Upper lobe of left lung (tissue), 6 donors: ENCODE data around the gene CFAP299. TPM values are rescaled to one million over a fixed set of nuclear protein-coding genes. Genes with fewer than 3 reads are reported as not detected.

ENCODE experiments used
- ATAC-seq, 2 donors: fragments of 200-7000 bp; cut with Tn5 transposase; one replicate each; pipeline ENCODE4 v1.9.1; 2022; ENCODE audit warnings: mild to moderate bottlenecking in 2 of 2, moderate library complexity in 2 of 2; ENCODE audit not compliant: low FRiP score in 2 of 2
- DNase-seq, 2 donors: peaks; one replicate each; pipeline ENCODE4 v3.0.0-alpha.2; 2019 to 2020
- H3K27ac ChIP-seq, 4 donors: fragments of 200-600 bp; sonication (generic); one replicate each; pipeline ENCODE4 v1.5.1; 2016 to 2019
- H3K27me3 ChIP-seq, 4 donors: fragments of 200-600 bp; sonication (generic); one replicate each; pipeline ENCODE4 v1.5.1; 2017 to 2019
- H3K36me3 ChIP-seq, 4 donors: fragments of 200-600 bp; sonication (generic); one replicate each; pipeline ENCODE4 v1.5.1; 2016 to 2019
- H3K4me1 ChIP-seq, 4 donors: fragments of 200-600 bp; sonication (generic); one replicate each; pipeline ENCODE4 v1.5.1; 2018 to 2019
- H3K4me3 ChIP-seq, 4 donors: fragments of 200-600 bp; sonication (generic); one replicate each; pipeline ENCODE4 v1.5.1; 2017 to 2019; ENCODE audit warnings: mild to moderate bottlenecking in 2 of 4, moderate library complexity in 1 of 4
- H3K9me3 ChIP-seq, 4 donors: fragments of 200-600 bp; sonication (generic); one replicate each; pipeline ENCODE4 v1.5.1; 2018 to 2019
- EP300 ChIP-seq, 4 donors: sonication (generic); formaldehyde crosslinking; IDR thresholded peaks; one replicate each; pipeline ENCODE4 v1.5.1; 2017; ENCODE audit warnings: antibody characterized with exemption in 4 of 4, control low read depth in 2 of 4
- POLR2A ChIP-seq, 4 donors: fragments of 450-650 bp; IDR thresholded peaks; one replicate each; pipeline ENCODE4 v1.5.1; 2016 to 2017; ENCODE audit warnings: antibody characterized with exemption in 4 of 4, mild to moderate bottlenecking in 2 of 4
- POLR2AphosphoS5 ChIP-seq, 2 donors: sonication (generic); formaldehyde crosslinking; IDR thresholded peaks; one replicate each; pipeline ENCODE4 v1.5.1; 2017; ENCODE audit warnings: antibody characterized with exemption in 2 of 2
- WGBS, 2 donors: methylation state at CpG; one replicate each; pipeline ENCODE4 v1.1.5; 2017 to 2018; 5-methylcytosine and 5-hydroxymethylcytosine counted together
- total RNA-seq, 6 donors: library from RNA; depleted of rRNA in 4 of 6; stranded (reverse); fragments of >200 nt in 4 of 6; gene quantifications; one replicate each; pipeline versions ENCODE4 v1.1.0 to v1.2.1, GENCODE V29; 2016 to 2021
- TF ChIP-seq, protein P1 (sequence below), 6 experiments: fragments of 450-650 bp in 4 of 6; fragments of 200-600 bp in 2 of 6; sonication (generic) in 2 of 6; IDR thresholded peaks; one replicate each; pipeline ENCODE4 v1.5.1; 2016 to 2019; ENCODE audit warnings: antibody characterized with exemption in 6 of 6
- donor health status: DM: no; HTN: no; CAD: no; lungs with moderate emphysema.
- donor health status: DM: no; HTN: yes; CAD: no; lungs with severe emphysema.

The CFAP299 gene
- total RNA-seq, 6 donors from 2014 or later: 0.46 to 31.6 (median 3.9) TPM

DNA sequence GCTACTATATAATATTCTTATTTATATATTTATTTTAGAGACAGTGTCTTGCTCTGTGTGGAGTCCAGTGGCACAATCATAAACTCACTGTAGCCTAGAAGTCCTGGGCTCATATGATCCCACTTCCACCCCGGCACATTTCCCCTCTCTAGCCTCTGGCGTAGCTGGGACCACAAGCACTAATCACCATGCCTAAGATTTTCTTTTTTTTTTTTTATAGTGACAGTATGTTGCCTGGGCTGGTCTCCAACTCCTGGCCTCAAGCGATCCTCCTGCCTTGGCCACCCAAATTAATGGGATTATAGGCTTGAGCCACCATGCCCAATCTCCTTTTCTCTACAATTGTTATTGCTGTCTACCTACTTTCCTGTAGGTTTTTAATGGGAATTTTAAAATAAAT is 620.9 kb downstream of the CFAP299 start:
- H3K4me3 ChIP-seq: no peak overlapping the region
- H3K27me3 ChIP-seq: no peaks in the 10 kb centered on the region
- H3K27ac ChIP-seq: no peak overlapping the region
- H3K36me3 ChIP-seq: no peaks in the 10 kb centered on the region
- no peaks in the 10 kb centered on the region for H3K4me1 ChIP-seq
- ATAC-seq (no peak), DNase-seq (no peak)
- H3K9me3 ChIP-seq: no peaks in the 10 kb centered on the region
- TF ChIP-seq POLR2A (IDR thresholded peaks at IDR 0.05) (no peak), EP300 (IDR thresholded peaks at IDR 0.05) (no peak), POLR2AphosphoS5 (IDR thresholded peaks at IDR 0.05) (no peak)
- TF ChIP-seq, protein P1, sequence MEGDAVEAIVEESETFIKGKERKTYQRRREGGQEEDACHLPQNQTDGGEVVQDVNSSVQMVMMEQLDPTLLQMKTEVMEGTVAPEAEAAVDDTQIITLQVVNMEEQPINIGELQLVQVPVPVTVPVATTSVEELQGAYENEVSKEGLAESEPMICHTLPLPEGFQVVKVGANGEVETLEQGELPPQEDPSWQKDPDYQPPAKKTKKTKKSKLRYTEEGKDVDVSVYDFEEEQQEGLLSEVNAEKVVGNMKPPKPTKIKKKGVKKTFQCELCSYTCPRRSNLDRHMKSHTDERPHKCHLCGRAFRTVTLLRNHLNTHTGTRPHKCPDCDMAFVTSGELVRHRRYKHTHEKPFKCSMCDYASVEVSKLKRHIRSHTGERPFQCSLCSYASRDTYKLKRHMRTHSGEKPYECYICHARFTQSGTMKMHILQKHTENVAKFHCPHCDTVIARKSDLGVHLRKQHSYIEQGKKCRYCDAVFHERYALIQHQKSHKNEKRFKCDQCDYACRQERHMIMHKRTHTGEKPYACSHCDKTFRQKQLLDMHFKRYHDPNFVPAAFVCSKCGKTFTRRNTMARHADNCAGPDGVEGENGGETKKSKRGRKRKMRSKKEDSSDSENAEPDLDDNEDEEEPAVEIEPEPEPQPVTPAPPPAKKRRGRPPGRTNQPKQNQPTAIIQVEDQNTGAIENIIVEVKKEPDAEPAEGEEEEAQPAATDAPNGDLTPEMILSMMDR (IDR thresholded peaks at IDR 0.05): no peak
- WGBS, 2 donors: 88 to 90% methylated on average over 3 of the region's 3 CpGs

DNA sequence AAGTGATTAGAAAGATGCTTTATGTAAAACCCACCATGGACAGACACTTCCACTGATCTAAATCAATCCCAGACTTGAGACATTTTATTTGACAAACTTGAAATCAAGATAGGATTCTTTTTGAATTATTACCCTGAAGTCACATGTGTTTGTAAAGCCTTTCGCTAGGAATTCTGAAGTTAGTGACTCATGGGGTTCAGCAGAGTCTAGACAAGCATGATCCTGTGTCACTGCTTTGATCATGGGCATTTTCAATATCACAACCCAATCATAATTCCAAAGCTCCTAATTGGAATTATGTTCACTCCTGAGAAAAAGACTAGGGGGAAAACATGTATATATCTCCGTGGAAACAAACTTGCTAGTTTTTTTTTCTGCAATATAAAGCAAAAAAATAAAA is 627.5 kb downstream of the CFAP299 start:
- Histone ChIP-seq H3K4me3 (no peak overlapping the region), H3K4me1 (no peaks in the 10 kb centered on the region), H3K27ac (no peak overlapping the region), H3K9me3 (no peaks in the 10 kb centered on the region), H3K27me3 (no peaks in the 10 kb centered on the region), H3K36me3 (no peaks in the 10 kb centered on the region)
- no peak for TF ChIP-seq POLR2A (IDR thresholded peaks at IDR 0.05)
- DNase-seq: no peak
- 72% methylated on average over 2 of the region's 2 CpGs for WGBS, 2 donors
- ATAC-seq: no peak

DNA sequence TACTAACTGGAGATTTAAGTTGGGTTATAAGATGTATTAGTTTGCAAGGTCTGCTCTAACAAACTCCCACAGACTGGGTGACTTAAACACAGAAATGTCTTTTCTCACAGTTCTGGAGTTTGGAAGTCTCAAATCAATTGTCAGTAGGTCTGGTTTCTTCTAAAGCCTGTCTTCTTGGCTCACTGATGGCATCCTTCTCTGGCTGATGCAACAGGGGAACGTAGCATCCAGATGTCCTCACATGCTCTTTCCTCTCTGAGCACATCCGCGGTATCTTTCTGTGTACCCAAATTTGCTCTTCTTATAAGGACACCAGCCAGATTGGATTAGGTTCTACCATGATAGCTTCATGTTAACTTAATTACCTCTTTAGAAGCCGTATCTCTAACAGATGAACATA is 631.8 kb downstream of the CFAP299 start:
- 87 to 94% methylated on average over 4 of the region's 4 CpGs for WGBS, 2 donors
- ATAC-seq: no peak

DNA sequence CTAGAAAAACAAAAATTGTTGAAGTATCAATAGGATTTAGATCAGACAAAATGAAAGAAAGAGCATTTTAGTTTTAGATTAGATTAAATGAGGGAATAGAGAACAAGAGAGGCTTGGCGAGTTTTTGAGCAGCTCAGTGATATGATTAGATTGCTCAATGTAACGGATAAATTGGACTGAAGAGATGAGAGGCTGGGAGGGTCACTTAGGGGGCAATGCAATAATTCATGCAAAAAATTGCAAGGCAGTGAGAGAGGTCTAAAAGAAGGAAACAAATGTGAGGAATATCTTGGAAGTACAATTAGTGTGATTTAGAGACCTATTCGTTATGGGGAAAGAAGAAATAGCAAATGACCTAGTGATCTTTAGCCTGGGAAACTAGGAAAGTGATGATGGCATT is 644.7 kb downstream of the CFAP299 start:
- WGBS, 2 donors: 74 to 76% methylated on average over 3 of the region's 3 CpGs
- DNase-seq: no peak
- no peak overlapping the region for H3K27ac ChIP-seq
- no peaks in the 10 kb centered on the region for H3K36me3 ChIP-seq
- no peaks in the 10 kb centered on the region for H3K4me1 ChIP-seq
- TF ChIP-seq POLR2A (IDR thresholded peaks at IDR 0.05) (no peak), POLR2AphosphoS5 (IDR thresholded peaks at IDR 0.05) (no peak), EP300 (IDR thresholded peaks at IDR 0.05) (no peak)
- TF ChIP-seq, protein P1 (IDR thresholded peaks at IDR 0.05): no peak
- no peak for ATAC-seq
- no peak overlapping the region for H3K4me3 ChIP-seq
- H3K27me3 ChIP-seq: no peaks in the 10 kb centered on the region
- H3K9me3 ChIP-seq: no peaks in the 10 kb centered on the region

More for the DNA sequence above, 631.8 kb downstream of the CFAP299 start:
- H3K27ac ChIP-seq: no peak overlapping the region
- no peaks in the 10 kb centered on the region for H3K4me1 ChIP-seq
- H3K27me3 ChIP-seq: no peaks in the 10 kb centered on the region
- no peak overlapping the region for H3K4me3 ChIP-seq
- no peak for TF ChIP-seq POLR2AphosphoS5 (IDR thresholded peaks at IDR 0.05)
- TF ChIP-seq, protein P1 (IDR thresholded peaks at IDR 0.05): no peak
- no peak for TF ChIP-seq EP300 (IDR thresholded peaks at IDR 0.05)
- TF ChIP-seq POLR2A (IDR thresholded peaks at IDR 0.05): no peak
- no peaks in the 10 kb centered on the region for H3K9me3 ChIP-seq
- DNase-seq: no peak
- no peaks in the 10 kb centered on the region for H3K36me3 ChIP-seq

DNA sequence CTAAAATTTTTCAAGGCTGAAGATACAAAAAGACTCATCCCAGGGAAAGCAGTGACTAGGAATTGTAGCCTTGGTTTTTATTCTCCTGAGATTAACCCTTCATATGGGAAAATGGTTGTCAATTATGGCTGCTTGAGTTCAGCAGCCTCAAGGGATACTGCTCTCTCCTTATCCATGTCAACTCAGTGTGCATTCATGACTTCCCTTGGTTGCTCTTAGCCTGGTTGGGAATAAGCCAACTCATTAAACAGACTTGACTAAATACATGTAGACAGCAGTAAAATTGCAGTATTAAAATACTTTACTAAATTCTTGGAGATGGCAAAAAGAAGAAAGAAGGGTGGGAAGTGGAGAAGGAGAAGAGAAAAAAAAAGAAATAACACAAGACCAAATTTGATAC is 650.5 kb downstream of the CFAP299 start:
- Histone ChIP-seq H3K27ac (no peak overlapping the region), H3K4me3 (no peak overlapping the region), H3K9me3 (no peaks in the 10 kb centered on the region), H3K36me3 (no peaks in the 10 kb centered on the region), H3K27me3 (no peaks in the 10 kb centered on the region), H3K4me1 (no peaks in the 10 kb centered on the region)
- TF ChIP-seq, protein P1 (IDR thresholded peaks at IDR 0.05): no peak
- TF ChIP-seq EP300 (IDR thresholded peaks at IDR 0.05) (no peak), POLR2AphosphoS5 (IDR thresholded peaks at IDR 0.05) (no peak), POLR2A (IDR thresholded peaks at IDR 0.05) (no peak)
- ATAC-seq (no peak), DNase-seq (no peak)
